ENCODE measurements around the gene UNC13C.

GRCh38 chr15:54011656-54012055 lies 33.4 kb downstream of the UNC13C start:
- TF ChIP-seq RAD21 (conservative IDR thresholded peaks at IDR 0.05): no peak
- TF ChIP-seq EP300 (conservative IDR thresholded peaks at IDR 0.05; ENCODE audit: poor library complexity, severe bottlenecking): no peak
- TF ChIP-seq CTCF (IDR thresholded peaks at IDR 0.05; ENCODE audit: poor library complexity, severe bottlenecking): no peak
- TF ChIP-seq EZH2 (IDR thresholded peaks at IDR 0.05; ENCODE audit: borderline replicate concordance, insufficient read depth, low read length, poor library complexity, severe bottlenecking): no peak
- TF ChIP-seq TAF1 (IDR thresholded peaks at IDR 0.05; ENCODE audit: low read depth): no peak
- no peak for TF ChIP-seq SMC3 (conservative IDR thresholded peaks at IDR 0.05; ENCODE audit: poor library complexity)
- no peak for TF ChIP-seq POLR2AphosphoS5 (IDR thresholded peaks at IDR 0.05)
- TF ChIP-seq MXI1 (conservative IDR thresholded peaks at IDR 0.05; ENCODE audit: poor library complexity, severe bottlenecking): no peak

All from neural cell (in vitro differentiated cells).